Measurements from ENCODE around the gene ETAA1.

DNA sequence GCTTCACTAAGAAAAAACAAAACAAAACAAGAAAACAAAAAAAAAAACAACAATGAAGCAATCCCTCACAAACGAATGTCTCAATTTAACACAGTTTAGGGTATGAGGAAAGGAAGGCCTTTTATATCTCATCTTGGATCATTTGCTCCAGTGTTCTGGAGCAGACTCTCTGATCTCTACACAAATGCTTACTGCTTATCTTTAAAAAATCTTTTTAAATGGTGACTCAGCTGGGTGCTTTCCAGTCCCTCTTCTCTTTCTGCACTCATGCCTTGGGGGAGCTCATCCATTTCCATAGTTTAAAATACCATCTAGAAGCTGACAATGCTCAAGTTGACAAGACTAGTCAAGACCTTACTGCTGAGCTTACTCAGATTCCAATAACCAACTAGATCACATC, 56.2 kb downstream of the ETAA1 start:
- TF ChIP-seq, protein P1, sequence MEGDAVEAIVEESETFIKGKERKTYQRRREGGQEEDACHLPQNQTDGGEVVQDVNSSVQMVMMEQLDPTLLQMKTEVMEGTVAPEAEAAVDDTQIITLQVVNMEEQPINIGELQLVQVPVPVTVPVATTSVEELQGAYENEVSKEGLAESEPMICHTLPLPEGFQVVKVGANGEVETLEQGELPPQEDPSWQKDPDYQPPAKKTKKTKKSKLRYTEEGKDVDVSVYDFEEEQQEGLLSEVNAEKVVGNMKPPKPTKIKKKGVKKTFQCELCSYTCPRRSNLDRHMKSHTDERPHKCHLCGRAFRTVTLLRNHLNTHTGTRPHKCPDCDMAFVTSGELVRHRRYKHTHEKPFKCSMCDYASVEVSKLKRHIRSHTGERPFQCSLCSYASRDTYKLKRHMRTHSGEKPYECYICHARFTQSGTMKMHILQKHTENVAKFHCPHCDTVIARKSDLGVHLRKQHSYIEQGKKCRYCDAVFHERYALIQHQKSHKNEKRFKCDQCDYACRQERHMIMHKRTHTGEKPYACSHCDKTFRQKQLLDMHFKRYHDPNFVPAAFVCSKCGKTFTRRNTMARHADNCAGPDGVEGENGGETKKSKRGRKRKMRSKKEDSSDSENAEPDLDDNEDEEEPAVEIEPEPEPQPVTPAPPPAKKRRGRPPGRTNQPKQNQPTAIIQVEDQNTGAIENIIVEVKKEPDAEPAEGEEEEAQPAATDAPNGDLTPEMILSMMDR (IDR thresholded peaks at IDR 0.05; ENCODE audit: control extremely low read depth in 1 of 3, insufficient read depth in 1 of 3, low read depth in 1 of 3, low read length in 3 of 3): no peak
- TF ChIP-seq CBX8 (IDR thresholded peaks at IDR 0.05; ENCODE audit: borderline replicate concordance, low read depth, low read length): no peak
- no peak for TF ChIP-seq SAP30 (IDR thresholded peaks at IDR 0.05; ENCODE audit: insufficient read depth, insufficient replicate concordance, low read length)
- no peak for TF ChIP-seq RFX5 (IDR thresholded peaks at IDR 0.05; ENCODE audit: borderline replicate concordance, low read depth, low read length)
- no peak for TF ChIP-seq BRCA1 (IDR thresholded peaks at IDR 0.05; ENCODE audit: low read depth, low read length)
- no peak for TF ChIP-seq TBP (IDR thresholded peaks at IDR 0.05; ENCODE audit: low read depth, low read length)
- TF ChIP-seq, protein P2, sequence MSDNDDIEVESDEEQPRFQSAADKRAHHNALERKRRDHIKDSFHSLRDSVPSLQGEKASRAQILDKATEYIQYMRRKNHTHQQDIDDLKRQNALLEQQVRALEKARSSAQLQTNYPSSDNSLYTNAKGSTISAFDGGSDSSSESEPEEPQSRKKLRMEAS (IDR thresholded peaks at IDR 0.05): no peak
- TF ChIP-seq POLR2A (IDR thresholded peaks at IDR 0.05; ENCODE audit: control extremely low read depth in 1 of 2, low read depth in 2 of 2, low read length in 2 of 2): no peak
- TF ChIP-seq USF2 (IDR thresholded peaks at IDR 0.05; ENCODE audit: low read length): no peak
- no peak for TF ChIP-seq YY1 (IDR thresholded peaks at IDR 0.05; ENCODE audit: low read depth, low read length)
- TF ChIP-seq POLR2AphosphoS5 (IDR thresholded peaks at IDR 0.05; ENCODE audit: low read depth, low read length): no peak

All from H1 (cell line).